HCEC 1CT (cell line): ENCODE results near the gene ALKBH8.
"Not testable (repeated sequence)": the region's sequence is repeated elsewhere in the genome, so short reads cannot be mapped to it uniquely, and the experiment has no call there.

Experiments used
- DNase-seq: peaks from one replicate; pipeline ENCODE4 v3.0.0-alpha.2; 2017

The ALKBH8 gene, protein sequence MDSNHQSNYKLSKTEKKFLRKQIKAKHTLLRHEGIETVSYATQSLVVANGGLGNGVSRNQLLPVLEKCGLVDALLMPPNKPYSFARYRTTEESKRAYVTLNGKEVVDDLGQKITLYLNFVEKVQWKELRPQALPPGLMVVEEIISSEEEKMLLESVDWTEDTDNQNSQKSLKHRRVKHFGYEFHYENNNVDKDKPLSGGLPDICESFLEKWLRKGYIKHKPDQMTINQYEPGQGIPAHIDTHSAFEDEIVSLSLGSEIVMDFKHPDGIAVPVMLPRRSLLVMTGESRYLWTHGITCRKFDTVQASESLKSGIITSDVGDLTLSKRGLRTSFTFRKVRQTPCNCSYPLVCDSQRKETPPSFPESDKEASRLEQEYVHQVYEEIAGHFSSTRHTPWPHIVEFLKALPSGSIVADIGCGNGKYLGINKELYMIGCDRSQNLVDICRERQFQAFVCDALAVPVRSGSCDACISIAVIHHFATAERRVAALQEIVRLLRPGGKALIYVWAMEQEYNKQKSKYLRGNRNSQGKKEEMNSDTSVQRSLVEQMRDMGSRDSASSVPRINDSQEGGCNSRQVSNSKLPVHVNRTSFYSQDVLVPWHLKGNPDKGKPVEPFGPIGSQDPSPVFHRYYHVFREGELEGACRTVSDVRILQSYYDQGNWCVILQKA

DNA sequence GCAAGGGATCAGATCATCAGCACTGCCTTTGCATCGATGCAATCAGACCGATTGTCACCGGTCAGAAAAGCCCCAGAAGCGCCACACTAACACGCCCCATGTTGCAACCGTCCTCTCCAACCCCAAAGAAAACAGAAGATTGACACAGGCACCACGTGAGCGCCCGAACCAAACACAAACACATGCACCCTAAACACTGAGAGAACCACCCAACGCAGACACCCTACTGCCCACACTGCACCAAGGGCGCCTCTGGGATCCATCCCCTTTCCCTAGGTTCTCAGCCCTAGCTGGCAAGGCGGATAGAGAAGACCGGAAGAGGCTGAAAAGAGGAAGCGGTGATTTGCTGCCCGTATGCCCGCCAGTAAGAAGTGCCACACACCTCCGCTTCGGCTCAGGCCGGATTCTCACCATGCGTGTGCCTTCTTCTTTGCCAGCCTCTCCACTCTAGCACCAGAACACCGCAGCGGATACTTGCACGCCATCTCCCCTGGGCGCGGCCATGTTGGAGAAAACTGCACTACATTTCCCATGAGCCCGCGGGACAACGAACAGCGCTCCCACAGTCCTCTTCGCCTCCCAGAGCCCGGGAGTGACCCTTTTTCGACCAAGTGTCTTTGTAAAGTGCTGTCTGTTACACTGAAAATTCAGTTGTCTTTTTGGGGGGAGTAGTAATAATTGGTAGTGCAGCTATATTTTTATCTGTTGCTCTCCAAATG lies at the start of gene ALKBH8:
Gene ALKBH8 (minus strand): TSS at position 517 of the 719 bp plus-strand sequence. CDS start 4,842 bp downstream, outside the sequence.
- peak; percentile 70 for DNase-seq

DNA sequence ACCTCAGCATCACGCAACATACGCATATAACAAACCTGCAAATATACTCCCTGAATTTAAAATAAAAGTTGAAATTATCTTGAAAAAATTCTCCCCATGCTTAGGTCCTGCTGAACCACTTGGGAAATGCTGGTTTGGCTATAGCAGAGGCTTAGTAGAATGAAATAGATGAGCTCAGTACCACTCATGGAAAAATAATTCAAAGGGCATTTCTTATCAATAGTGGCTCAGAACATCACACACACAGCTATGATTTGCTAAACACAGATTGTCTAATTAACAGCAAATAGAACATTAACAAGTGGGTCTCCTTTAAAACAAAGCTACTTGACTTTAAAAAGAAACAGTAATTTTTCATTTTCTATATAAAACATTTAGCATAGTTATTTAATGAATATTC lies 46.9 kb upstream of the ALKBH8 start:
- DNase-seq: no peak

DNA sequence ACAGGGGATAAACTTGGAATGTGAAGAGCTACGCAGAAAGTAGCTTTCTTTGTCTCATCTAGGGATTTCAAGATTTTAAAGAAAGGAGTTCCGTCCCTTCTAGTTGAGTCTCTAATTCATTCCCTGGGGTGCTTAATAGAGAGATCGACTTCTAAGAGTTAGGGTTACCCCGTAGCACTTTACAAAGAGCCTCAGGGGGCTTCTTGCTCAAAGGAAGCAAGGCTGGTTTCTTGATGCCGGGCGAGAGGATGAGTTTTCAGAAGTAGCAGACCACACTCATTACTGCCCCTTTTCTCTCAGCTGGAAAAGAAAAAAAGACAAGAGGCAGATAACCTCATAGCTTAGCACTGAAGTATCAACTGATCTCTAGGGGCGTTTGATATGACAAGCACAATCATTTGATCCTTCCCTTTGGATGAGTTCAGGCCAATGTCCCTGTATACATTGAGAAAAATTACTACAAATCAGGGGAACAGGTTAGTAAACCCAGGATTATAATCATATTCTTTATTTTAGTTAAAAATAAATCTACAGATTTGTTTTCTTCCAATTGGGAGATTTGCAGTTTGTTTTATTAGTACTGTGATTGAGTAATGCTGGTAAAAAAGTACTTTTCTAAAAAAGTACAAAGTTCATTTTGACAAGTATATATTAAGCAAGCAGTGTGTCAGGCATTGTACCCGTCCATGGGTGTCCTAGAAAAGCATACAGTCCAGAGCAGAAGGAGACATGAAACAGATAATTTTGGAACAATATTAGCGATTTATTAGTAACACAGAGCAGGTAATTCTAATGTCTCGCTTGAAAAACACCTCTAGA lies 44.1 kb upstream of the ALKBH8 start:
- no peak for DNase-seq

DNA sequence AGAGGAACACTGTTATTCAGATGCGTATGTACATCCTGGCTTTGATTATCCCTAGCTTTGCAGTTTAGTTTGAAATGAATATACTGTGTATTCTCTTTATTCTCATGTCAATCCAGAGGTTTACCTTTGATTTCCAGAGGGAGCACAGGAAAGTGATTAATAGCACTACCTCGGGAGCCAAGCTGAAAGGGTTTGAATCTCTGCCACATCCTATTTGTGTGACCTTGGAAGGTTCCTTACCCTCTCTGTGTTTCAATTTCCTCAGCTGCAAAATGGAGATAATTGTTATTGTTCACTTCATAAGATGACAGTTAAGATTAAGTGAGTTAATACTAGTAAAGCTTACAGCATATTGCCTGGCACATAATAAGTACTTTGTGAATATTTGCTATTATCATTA lies 43.3 kb upstream of the ALKBH8 start:
- DNase-seq: no peak

DNA sequence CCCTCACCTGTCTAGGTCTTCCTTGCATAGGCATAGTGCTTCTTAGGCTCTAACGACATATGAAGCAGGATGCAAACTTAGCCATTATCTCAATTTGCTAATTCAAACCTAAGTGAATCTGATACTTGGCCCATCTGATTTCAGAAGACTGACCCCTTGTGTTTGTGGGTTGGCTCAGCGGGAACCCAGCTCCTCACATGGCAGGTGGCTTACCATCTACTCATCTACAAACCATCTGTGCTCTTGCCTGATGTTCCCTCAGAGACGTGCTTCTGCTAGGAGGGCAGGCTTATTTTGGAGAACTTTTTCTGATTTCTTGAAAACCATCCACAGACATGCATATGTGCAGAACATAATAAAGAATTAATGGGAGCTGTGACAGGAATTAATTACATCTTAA lies 40.6 kb upstream of the ALKBH8 start:
- peak; percentile 43 for DNase-seq

DNA sequence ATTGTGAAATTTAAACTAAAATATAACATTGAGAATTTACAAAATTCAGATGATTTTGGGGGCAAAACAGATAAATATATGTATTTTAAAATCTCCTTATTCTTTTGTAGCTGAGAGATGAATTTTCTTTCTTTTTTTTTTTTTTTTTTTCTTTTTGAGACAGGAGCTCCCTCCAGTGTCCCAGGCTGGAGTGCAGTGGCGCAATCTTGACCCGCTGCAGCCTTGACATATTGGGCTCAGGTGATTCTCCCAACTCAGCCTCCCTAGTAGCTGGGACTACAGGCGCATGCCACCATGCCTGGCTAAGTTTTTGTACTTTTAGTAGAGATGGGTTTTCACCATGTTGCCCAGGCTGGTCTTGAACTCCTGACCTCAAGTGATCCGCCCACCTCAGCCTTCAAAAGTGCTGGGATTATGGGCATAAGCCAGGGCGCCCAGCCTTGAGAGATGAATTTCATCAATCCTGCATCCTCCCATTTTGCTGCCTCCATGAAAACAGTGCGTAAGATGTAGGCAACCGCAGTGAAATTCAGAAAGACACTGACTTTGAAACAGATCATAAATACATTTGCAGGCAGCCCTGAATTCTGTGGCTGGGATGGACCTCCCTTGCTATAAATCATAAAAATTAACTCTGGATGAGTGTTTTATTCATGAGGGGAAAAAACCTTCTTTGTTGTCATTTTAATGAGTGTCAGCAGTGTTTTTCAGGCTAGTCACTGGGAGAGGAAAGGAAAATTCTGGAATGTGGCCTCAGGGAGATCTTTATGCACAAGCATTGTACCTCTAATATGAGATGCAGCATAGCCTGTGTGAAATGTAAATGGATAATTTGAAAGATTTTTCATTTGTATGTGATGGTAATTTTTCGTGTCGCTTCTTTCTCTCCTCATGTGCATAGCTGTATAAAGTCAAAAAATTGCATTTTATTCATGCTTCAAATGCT lies 39.8 kb upstream of the ALKBH8 start:
- no peak for DNase-seq

DNA sequence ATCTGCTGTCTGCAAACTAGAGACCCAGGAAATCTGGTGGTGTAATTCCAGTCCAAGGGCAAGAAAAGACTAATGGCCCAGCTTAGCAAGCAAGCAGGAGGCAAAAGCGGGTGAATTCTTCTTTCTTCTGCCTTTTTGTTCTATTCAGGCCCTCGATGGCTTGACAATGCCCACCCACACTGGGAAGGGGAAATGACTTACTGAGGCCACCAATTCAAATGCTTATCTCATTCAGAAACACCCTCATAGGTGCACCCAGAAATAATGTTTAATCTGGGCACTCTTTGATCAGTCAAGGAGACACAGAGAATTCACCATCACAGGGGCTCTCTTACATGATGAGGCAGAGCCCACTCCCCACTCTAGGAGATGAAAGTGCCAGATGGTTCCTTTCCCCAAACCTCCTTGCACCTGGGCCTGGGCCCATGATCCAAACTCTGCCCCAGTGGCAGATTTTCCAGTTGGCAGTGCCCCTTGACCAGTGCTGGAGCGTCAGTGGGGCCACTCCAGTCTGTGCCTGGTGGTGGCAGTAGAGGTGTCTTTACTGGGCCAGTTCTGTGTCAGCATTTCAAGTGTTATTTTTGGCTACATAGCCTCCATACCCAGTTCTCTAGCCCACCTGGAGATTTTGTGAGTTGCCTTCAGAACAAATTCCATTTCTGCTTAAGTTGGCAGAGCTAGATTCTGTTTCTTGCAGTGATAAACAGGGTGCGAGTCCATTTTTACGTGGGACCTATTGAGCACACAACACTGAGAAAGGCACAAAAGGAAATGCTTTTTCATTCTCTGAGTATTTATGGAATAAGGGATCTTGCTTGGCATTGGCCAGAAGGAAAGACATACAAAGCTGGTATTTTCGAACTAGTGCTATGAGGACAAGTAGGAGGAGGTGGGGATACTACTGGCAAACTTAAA lies 32.9 kb upstream of the ALKBH8 start:
- peak; percentile 20 for DNase-seq

DNA sequence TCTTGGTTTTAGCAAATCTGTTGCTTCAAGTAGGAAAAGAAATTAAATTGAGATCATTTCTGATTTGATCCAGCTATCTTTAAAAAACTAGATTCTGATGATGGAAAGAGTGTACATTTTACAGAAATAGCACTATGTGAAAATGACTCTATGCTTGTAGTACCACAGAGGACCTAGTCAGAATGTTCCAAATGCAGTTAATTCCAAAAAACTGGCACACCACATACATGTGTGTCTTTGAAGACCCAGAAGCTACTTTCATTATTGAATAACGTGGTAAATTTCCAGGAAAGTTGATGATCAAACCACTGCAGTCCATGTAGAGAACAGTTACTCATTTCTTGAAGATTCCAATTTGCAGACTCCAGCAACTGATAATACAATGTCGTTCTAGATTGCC lies 29.2 kb upstream of the ALKBH8 start:
- no peak for DNase-seq

DNA sequence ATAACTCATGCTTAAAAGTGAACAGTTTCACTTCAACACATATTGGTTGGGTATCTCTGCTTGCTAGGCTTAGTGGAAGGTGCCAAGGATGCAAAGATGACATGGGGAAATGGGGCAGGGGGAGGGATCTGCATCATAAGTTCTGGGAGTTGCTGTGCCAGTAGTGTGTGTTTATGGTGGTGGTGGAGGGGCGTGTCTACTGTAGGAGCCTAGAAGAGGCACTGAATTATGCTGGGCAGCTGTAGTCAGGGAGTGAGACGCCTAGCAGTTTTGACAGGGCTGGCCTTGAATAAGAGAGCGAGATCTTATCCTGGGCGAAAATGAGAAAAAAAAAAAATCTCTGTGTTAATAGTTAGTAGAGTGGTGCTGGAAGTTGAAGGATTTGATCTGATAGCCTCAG lies 28.4 kb upstream of the ALKBH8 start:
- no peak for DNase-seq

DNA sequence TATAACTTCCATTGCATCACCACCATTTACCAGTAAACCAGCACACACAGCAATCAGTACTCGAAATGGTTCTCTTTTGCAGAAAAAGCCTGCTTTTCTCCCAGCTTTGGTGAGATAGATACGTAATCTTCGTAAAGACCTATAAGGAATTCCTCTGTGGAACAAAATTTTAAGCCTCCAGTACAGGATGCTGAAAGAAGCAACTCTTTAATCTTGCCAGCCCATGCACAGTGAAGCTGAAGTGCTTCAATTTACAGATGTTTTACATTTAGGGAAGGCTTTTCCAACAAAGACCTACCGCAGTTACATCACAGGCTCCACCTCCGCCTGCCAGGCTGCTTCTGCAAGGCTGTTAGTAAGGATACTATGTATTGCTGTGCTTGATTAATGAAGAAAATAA lies 27.3 kb upstream of the ALKBH8 start:
- DNase-seq: no peak

DNA sequence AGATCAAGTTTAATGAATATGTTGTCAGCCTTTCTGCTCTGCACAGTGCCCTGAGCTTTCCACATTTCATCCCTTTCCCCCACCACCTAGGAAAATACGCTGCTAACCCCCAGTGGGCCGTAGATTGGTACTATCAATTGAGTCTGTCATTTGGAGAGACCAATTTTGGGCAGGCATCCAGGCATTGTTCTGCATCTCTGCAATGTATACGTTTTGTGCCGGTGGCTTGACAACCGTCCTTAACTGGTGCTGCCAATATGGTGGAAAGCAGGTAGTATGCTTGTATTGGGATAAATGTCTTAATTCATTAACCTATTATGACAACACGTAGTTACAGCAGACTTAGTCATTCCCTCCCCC lies 26.7 kb upstream of the ALKBH8 start:
- no peak for DNase-seq

DNA sequence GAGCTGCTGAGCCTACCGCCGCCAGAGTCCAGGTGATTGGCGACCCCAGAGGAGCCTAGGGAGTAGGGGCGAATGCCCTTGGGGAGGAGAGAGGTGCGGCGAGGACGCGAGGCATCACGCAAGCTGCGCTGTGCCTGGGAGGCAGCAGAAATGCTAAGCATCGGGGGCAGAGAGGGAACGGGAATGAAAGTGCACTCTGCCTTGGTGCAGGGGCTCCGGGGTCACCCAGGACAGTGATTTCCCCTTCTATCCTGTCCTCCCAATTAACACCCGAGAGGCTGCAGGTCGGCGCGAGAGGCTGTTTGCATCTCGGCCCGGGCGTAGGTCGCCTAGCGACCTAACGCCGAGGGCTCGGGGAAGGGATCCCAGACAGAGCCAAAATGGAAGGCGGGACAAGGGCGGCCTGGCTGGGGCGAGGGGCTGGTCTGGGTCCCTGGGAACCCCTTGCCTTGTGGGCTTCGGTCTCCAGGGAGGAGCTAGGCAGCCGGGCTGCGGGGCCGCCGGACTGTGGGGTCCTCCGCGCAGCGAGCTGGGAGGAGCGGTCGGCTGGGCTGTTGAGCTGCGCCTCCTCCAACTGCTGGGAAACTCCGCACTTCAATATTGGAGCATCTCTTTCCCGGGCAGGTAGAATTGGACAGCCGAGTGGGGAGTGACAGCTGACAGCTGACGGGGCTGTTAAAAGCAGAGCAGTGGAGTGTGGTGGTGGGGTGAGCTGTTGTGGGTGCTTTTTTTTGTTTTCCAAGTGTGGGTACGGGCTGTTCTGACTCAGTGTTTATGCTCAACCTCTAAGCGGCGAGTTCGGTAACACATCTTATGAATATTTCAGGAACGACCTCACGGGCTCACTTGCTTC lies 26.1 kb upstream of the ALKBH8 start:
- peak; percentile 43 for DNase-seq

DNA sequence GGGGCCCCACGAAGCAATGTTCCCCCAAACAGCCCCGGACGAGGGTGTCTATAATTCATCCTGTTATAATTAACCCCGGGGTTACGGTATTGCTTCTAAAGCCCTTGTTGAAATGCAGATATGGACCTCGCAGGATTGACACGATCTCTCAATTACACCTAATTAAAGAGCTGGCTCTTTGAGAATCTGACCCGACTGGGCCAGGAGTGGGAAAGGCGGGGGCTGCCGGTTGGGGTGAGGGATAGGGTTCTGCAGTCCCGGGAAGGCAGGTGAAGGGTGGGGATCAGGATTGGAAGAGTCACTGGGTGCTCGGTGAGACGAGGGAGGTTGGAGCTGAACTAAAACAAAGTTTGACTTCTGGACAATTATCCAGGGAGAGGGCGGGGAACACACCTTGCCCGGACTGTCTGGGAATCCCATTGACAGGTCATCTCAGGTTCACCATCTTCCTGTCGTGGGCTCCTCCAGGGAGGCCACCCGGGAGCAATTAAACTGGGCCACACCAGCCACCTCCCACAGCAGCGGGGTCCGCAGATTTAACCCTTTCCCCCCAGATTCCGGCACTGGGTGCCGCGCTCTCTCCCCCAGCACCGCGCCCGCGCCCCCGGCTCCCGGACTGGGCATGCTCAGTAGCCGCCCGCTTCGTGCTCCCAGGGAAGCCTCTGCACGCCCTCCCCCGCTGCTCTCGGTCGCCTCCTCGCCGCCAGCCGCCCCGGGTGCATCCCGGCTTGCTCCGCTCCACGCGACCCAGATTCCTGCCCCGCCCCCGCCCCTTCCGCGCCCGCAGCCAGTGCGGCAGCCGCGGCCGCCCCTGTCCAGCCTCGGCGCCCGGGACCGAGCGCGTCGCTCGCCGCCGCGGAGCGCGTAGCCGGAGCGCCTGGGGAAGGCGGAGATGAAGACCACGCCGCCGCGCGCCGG lies 25.2 kb upstream of the ALKBH8 start, which contains the start of gene ELMOD1:
Gene ELMOD1 (plus strand): TSS at position 688 of the 918 bp plus-strand sequence. CDS start 27,043 bp downstream, outside the sequence.
- peak; percentile 70 for DNase-seq

DNA sequence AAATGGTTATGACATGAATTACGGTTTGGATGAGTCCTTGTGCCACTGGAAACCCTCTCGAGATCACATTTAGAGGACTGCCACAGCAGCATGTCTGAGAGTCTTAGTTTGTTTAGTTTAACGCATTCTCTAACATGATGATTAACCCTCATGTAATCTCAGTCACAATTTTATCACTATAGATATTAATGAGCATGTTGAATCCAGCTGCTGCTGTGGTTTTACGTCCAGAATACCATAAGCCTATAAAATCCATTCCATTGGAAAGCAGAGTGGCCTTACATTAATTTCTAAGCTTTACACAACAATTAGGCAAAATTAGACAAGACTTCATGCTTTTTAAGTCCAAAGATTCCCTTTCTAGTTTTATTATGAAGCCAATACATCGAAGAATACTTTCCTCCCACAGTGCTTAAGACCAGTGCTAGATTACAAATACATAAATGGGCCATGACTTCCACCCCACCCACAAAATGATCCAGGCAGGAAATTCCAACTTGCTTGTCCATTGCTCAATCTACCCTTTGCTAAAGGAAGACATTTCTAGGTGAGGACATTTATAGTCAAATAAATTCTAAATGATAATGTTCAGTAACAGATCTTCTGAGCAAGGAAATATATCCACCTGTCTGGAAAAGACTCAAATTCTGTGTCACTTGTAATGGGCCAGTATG lies 21.9 kb upstream of the ALKBH8 start:
- DNase-seq: peak; percentile 89

DNA sequence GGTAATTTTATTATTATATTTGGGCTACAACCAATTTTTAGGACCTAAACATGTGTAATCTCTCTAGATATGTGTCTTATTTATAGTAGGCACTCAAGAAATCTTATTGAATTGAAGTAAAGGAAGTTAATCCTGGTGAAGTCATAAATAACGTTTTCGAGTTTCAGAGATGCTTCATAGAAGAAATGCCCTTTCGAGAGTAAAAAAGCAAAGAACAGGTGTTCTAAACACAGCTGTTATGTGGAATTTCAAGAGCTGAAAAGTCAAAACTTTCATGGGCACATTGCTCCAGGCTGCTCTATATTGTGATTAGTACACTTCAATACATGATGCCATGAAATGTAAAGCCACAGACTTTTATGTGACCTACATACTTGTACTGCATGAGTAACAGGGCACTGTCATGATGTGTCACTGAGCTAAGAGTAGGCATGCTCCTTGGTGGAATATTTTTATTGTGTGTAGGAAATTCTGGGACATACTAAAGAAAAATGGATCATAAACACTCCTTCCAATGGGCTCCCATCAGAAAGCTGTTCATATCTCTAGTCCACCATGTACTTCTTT lies 18.2 kb upstream of the ALKBH8 start:
- DNase-seq: peak; percentile 78

DNA sequence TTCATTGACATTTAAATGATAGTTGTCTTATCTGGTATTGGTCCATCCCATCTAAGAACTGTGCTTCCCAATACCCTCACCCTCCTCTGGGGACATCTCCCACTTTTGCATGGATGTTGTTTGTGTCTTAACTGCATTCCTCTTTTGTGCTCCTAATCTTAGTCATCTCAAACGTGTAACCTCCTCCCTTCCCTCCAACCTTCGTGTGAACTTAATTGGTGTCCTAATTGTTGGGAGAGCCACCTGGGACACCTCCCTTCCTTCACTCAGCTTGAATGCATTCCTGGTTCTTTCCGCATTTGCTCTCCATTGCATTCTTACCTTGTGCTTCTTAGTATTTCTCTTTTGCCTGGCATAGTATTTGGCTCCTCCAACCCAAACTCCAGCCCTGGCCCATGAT lies 15.6 kb upstream of the ALKBH8 start:
- no peak for DNase-seq

DNA sequence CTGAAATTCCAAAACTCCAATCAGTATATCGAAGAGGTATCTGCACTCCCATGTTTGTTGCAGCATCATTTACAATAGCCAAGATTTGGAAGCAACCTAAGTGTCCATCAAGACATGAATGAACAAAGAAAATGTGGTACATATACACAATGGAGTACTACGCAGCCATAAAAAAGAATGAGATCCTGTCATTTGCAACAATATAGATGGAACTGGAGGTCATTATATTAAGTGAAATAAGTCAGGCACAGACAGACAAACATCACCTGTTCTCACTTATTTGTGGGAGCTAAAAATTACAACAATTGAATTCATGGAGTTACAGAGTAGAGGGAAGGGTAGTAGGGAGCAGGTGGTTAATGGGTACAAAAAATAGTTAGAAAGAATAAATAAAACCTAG lies 13.6 kb upstream of the ALKBH8 start:
- not testable (repeated sequence) for DNase-seq
